ENCODE measurements around the gene PSORS1C2.

- TF ChIP-seq CTCF (conservative IDR thresholded peaks at IDR 0.05 in 1 of 2, IDR thresholded peaks at IDR 0.05 in 1 of 2; ENCODE audit: low read depth in 1 of 2, low read length in 2 of 2) (no peak), EZH2 (IDR thresholded peaks at IDR 0.05; ENCODE audit: low read length, missing control alignments) (no peak)
Observed at GRCh38 chr6:31090973-31091364, 47.9 kb downstream of the PSORS1C2 start.

Measured in fibroblast of lung (primary cell).